DMS79 (cell line): ENCODE results near the gene TP63.

ENCODE experiments used
- DNase-seq: peaks from one replicate; lab custom pipeline; 2025; lab: John Stamatoyannopoulos, UW

The TP63 gene

GRCh38 chr3:189684317-189684716, 53.1 kb downstream of the TP63 start:
- no peak for DNase-seq

- no peak for DNase-seq
Observed at GRCh38 chr3:189685291-189685690, 54.1 kb downstream of the TP63 start.

GRCh38 chr3:189685860-189686259, 54.7 kb downstream of the TP63 start:
- DNase-seq = no peak

- DNase-seq = no peak
Observed at GRCh38 chr3:189687475-189687874, 56.3 kb downstream of the TP63 start.

- no peak for DNase-seq
Observed at GRCh38 chr3:189688262-189688661, 57.1 kb downstream of the TP63 start.

- DNase-seq = no peak
Observed at GRCh38 chr3:189689625-189690024, 58.4 kb downstream of the TP63 start.

- no peak for DNase-seq
Observed at GRCh38 chr3:189690237-189690636, 59.0 kb downstream of the TP63 start.

GRCh38 chr3:189690672-189691071, 59.5 kb downstream of the TP63 start:
- DNase-seq = no peak

GRCh38 chr3:189695400-189695799, 64.2 kb downstream of the TP63 start:
- no peak for DNase-seq

GRCh38 chr3:189698811-189699210, 67.6 kb downstream of the TP63 start:
- no peak for DNase-seq

GRCh38 chr3:189699885-189700284, 68.7 kb downstream of the TP63 start:
- no peak for DNase-seq

GRCh38 chr3:189702066-189702646, 71.0 kb downstream of the TP63 start:
- no peak for DNase-seq

GRCh38 chr3:189703865-189704264, 72.7 kb downstream of the TP63 start:
- DNase-seq = no peak

- DNase-seq = no peak
Observed at GRCh38 chr3:189708375-189708774, 77.2 kb downstream of the TP63 start.

GRCh38 chr3:189710620-189711402, 79.6 kb downstream of the TP63 start:
- no peak for DNase-seq

GRCh38 chr3:189712906-189713483, 81.8 kb downstream of the TP63 start:
- peak; percentile 53 for DNase-seq

GRCh38 chr3:189714991-189715961, 84.1 kb downstream of the TP63 start:
- no peak for DNase-seq

GRCh38 chr3:189718215-189718614, 87.0 kb downstream of the TP63 start:
- DNase-seq = no peak

- no peak for DNase-seq
Observed at GRCh38 chr3:189720736-189721417, 89.7 kb downstream of the TP63 start.

- DNase-seq = no peak
Observed at GRCh38 chr3:189721873-189722665, 90.9 kb downstream of the TP63 start.

- DNase-seq = no peak
Observed at GRCh38 chr3:189724356-189724755, 93.2 kb downstream of the TP63 start.
